GM06990 (cell line): ENCODE measurements around the gene ANKMY2.
"Not testable (repeated sequence)": the region's sequence is repeated elsewhere in the genome, so short reads cannot be mapped to it uniquely, and the experiment has no call there.

Experiments
- DNase-seq: peaks from one replicate; pipeline ENCODE4 v3.0.0-alpha.2; 2011; ENCODE audit not compliant: insufficient read length; ENCODE audit errors: extremely low read depth
- H3K27me3 ChIP-seq: replicated peaks from 2 replicates; pipeline ENCODE4 v1.6.0; 2011; ENCODE audit warnings: low read length; ENCODE audit not compliant: control insufficient read depth, insufficient read depth
- H3K36me3 ChIP-seq: 2 replicates; pipeline ENCODE4 v1.5.1; 2011; ENCODE audit warnings: low read length; ENCODE audit not compliant: control insufficient read depth, insufficient read depth
- H3K4me3 ChIP-seq: replicated peaks from 2 replicates; pipeline ENCODE4 v1.5.1; 2011; ENCODE audit warnings: low read depth, mild to moderate bottlenecking, control low read depth, low read length
- CTCF ChIP-seq: IDR thresholded peaks from 2 replicates; pipeline ENCODE4 v1.5.1; 2011; ENCODE audit warnings: low read length, control low read depth, mild to moderate bottlenecking, inconsistent platforms; ENCODE audit not compliant: insufficient read depth, poor library complexity, severe bottlenecking

Gene ANKMY2

GRCh38 chr7:16685535-16685934 lies 40.0 kb upstream of the ANKMY2 start:
- no peaks in the 10 kb centered on the region for H3K36me3 ChIP-seq
- no peak overlapping the region for H3K4me3 ChIP-seq
- TF ChIP-seq CTCF = no peak
- H3K27me3 ChIP-seq = no peaks in the 10 kb centered on the region
- DNase-seq = no peak

GRCh38 chr7:16684935-16685334 lies 39.4 kb upstream of the ANKMY2 start:
- Histone ChIP-seq H3K4me3 (no peak overlapping the region), H3K27me3 (no peaks in the 10 kb centered on the region), H3K36me3 (no peaks in the 10 kb centered on the region)
- DNase-seq = no peak
- no peak for TF ChIP-seq CTCF

GRCh38 chr7:16678645-16679566 lies 33.4 kb upstream of the ANKMY2 start:
- H3K27me3 ChIP-seq, H3K36me3 ChIP-seq, DNase-seq, H3K4me3 ChIP-seq: not testable (repeated sequence)

GRCh38 chr7:16677978-16678494 lies 32.5 kb upstream of the ANKMY2 start:
- no peak for TF ChIP-seq CTCF
- Histone ChIP-seq H3K27me3 (no peaks in the 10 kb centered on the region), H3K36me3 (no peaks in the 10 kb centered on the region), H3K4me3 (no peak overlapping the region)
- DNase-seq = no peak

GRCh38 chr7:16675277-16675676 lies 29.7 kb upstream of the ANKMY2 start:
- Histone ChIP-seq H3K4me3 (no peak overlapping the region), H3K36me3 (no peaks in the 10 kb centered on the region), H3K27me3 (no peaks in the 10 kb centered on the region)
- no peak for TF ChIP-seq CTCF
- DNase-seq = no peak

- no peak for TF ChIP-seq CTCF
- no peak for DNase-seq
- Histone ChIP-seq H3K27me3 (no peaks in the 10 kb centered on the region), H3K36me3 (no peaks in the 10 kb centered on the region), H3K4me3 (no peak overlapping the region)
Measured at GRCh38 chr7:16671811-16672210, 26.3 kb upstream of the ANKMY2 start.
